NCI-H460 (cell line): ENCODE results near the gene ANKRD17. TPM values are rescaled to one million over a fixed set of nuclear protein-coding genes. Genes with fewer than 3 reads are reported as not detected.

ENCODE experiments used
- DNase-seq: peaks from one replicate; pipeline ENCODE4 v3.0.0-alpha.2; 2016; ENCODE audit warnings: low read depth; ENCODE audit errors: extremely low read depth
- total RNA-seq: library from RNA; depleted of rRNA; stranded (reverse); fragments of >200 nt; shearing (Covaris generic); gene quantifications from 2 replicates; pipeline ENCODE4 v1.2.3, GENCODE V29; 2014

ANKRD17 gene
- total RNA-seq, 1 experiment from 2014 or later = 36.1 TPM

GRCh38 chr4:73131281-73131680 is 127.3 kb downstream of the ANKRD17 start:
- DNase-seq = no peak

- DNase-seq = no peak
Observed at GRCh38 chr4:73129319-73129718, 129.3 kb downstream of the ANKRD17 start.

GRCh38 chr4:73127839-73128453 is 130.7 kb downstream of the ANKRD17 start:
- DNase-seq = no peak

- no peak for DNase-seq
Observed at GRCh38 chr4:73109493-73109892, 149.1 kb downstream of the ANKRD17 start.

- peak; percentile 15 for DNase-seq
Observed at GRCh38 chr4:73104695-73105094, 153.9 kb downstream of the ANKRD17 start.

- DNase-seq = peak; percentile 77
Observed at GRCh38 chr4:73103799-73104503, 154.6 kb downstream of the ANKRD17 start.

- no peak for DNase-seq
Observed at GRCh38 chr4:73099143-73099542, 159.5 kb downstream of the ANKRD17 start.

- DNase-seq = no peak
Observed at GRCh38 chr4:73098713-73099112, 159.9 kb downstream of the ANKRD17 start.

- no peak for DNase-seq
Observed at GRCh38 chr4:73098016-73098415, 160.6 kb downstream of the ANKRD17 start.

GRCh38 chr4:73092868-73093267 is 165.7 kb downstream of the ANKRD17 start:
- no peak for DNase-seq

- DNase-seq = no peak
Observed at GRCh38 chr4:73090738-73091137, 167.9 kb downstream of the ANKRD17 start.

GRCh38 chr4:73087871-73088270 is 170.7 kb downstream of the ANKRD17 start:
- no peak for DNase-seq

GRCh38 chr4:73086095-73086868 is 172.3 kb downstream of the ANKRD17 start:
- no peak for DNase-seq

GRCh38 chr4:73080789-73081188 is 177.8 kb downstream of the ANKRD17 start:
- no peak for DNase-seq

- no peak for DNase-seq
Observed at GRCh38 chr4:73075832-73076231, 182.8 kb downstream of the ANKRD17 start.

- DNase-seq = peak; percentile 5
Observed at GRCh38 chr4:73070074-73070390, 188.6 kb downstream of the ANKRD17 start.

- DNase-seq = peak; percentile 96
Observed at GRCh38 chr4:73069338-73070073, 189.1 kb downstream of the ANKRD17 start, which contains the start of gene COX18. Gene COX18, minus strand, starts transcription at chr4:73069716. Its CDS starts 67 bp downstream, at chr4:73069649.

- DNase-seq = peak; percentile 15
Observed at GRCh38 chr4:73068491-73069337, 189.9 kb downstream of the ANKRD17 start.

- no peak for DNase-seq
Observed at GRCh38 chr4:73067971-73068394, 190.6 kb downstream of the ANKRD17 start.

GRCh38 chr4:73066928-73067327 is 191.7 kb downstream of the ANKRD17 start:
- DNase-seq = no peak
